GM12878 (cell line): ENCODE measurements around the gene CARS2. TPM values are rescaled to one million over a fixed set of nuclear protein-coding genes. Genes with fewer than 3 reads are reported as not detected.
"Not testable (repeated sequence)": the region's sequence is repeated elsewhere in the genome, so short reads cannot be mapped to it uniquely, and the experiment has no call there.

Experiments used
- ATAC-seq: fragments of 200-7000 bp; cut with Tn5 transposase; 3 replicates; pipeline ENCODE4 v1.9.1; 2020; ENCODE audit warnings: mild to moderate bottlenecking, moderate library complexity
- BruUV-seq: library from RNA; stranded (reverse); fragments of 400-500 nt; replicated peaks from 2 replicates; lab custom pipeline; 2021; lab: Mats Ljungman, UMichigan
- CTCF ChIA-PET: fragments of 300-600 bp; sonication (Branson Sonifier 250); formaldehyde crosslinking; extraction: SDS; loops from one replicate; lab custom pipeline; 2021; ENCODE audit warnings: inconsistent platforms; lab: Yijun Ruan, JAX
- POLR2A ChIA-PET: fragments of 350-600 bp; formaldehyde crosslinking; extraction: SDS; loops from one replicate; lab custom pipeline; 2021; ENCODE audit warnings: inconsistent platforms; lab: Charles Lee
- RAD21 ChIA-PET: fragments of 300-600 bp; sonication (Branson Sonifier 250); formaldehyde crosslinking; loops from one replicate; lab custom pipeline; 2023; ENCODE audit warnings: antibody characterized with exemption; ENCODE audit not compliant: unreplicated experiment; lab: Charles Lee
- SMC1A ChIA-PET: fragments of 300-600 bp; sonication (Branson Sonifier 250); formaldehyde crosslinking; loops from one replicate; lab custom pipeline; 2023; ENCODE audit not compliant: unreplicated experiment, uncharacterized antibody; lab: Charles Lee
- DNase-seq: peaks from one replicate; pipeline ENCODE4 v3.0.0-alpha.2; 2011; ENCODE audit warnings: low read depth, low spot score
- FAIRE-seq: peaks from 3 replicates; lab custom pipeline; 2011; peaks lifted over from hg19 to GRCh38; lab: Jason Lieb, UNC
- H2AFZ ChIP-seq: 2 replicates; pipeline ENCODE4 v1.6.0; 2011; ENCODE audit warnings: low read depth, low read length, control low read depth; ENCODE audit not compliant: control insufficient read depth
- H3K27ac ChIP-seq: 2 replicates; pipeline ENCODE4 v1.5.1; 2011; ENCODE audit warnings: control low read depth; ENCODE audit not compliant: control insufficient read depth, insufficient read depth
- H3K27me3 ChIP-seq, 2 experiments: replicated peaks in 1 of 2; 2 replicates each; pipeline versions ENCODE4 v1.6.0 to v1.6.1; 2011; ENCODE audit warnings: low read length in 1 of 2; ENCODE audit not compliant: control insufficient read depth in 2 of 2, insufficient read depth in 2 of 2
- H3K36me3 ChIP-seq, 2 experiments: 2 replicates each; pipeline ENCODE4 v1.5.1; 2011; ENCODE audit warnings: low read length in 1 of 2; ENCODE audit not compliant: control insufficient read depth in 2 of 2, insufficient read depth in 2 of 2
- H3K4me1 ChIP-seq: 2 replicates; pipeline ENCODE4 v1.6.1; 2011; ENCODE audit warnings: mild to moderate bottlenecking, low read length, moderate library complexity, mixed read lengths; ENCODE audit not compliant: control insufficient read depth, insufficient read depth
- H3K4me2 ChIP-seq: 2 replicates; pipeline ENCODE4 v1.6.0; 2011; ENCODE audit warnings: control low read depth; ENCODE audit not compliant: control insufficient read depth, insufficient read depth
- H3K4me3 ChIP-seq: fragments of 200-600 bp; sonication (generic); 2 replicates; pipeline ENCODE4 v1.5.1; 2016
- H3K79me2 ChIP-seq: 2 replicates; pipeline ENCODE4 v1.6.0; 2011; ENCODE audit warnings: low read length; ENCODE audit not compliant: control insufficient read depth, insufficient read depth
- H3K9ac ChIP-seq: 2 replicates; pipeline ENCODE4 v1.8.0; 2011; ENCODE audit warnings: low read length, control low read depth, mixed read lengths; ENCODE audit not compliant: control insufficient read depth, insufficient read depth
- H3K9me3 ChIP-seq: replicated peaks from 3 replicates; pipeline ENCODE4 v1.5.1; 2011; ENCODE audit warnings: mild to moderate bottlenecking, low read length; ENCODE audit not compliant: control insufficient read depth, insufficient read depth
- H4K20me1 ChIP-seq: 2 replicates; pipeline ENCODE4 v1.6.0; 2011; ENCODE audit not compliant: control insufficient read depth, insufficient read depth
- ATF2 ChIP-seq: IDR thresholded peaks from 2 replicates; pipeline ENCODE4 v1.6.1; 2012; ENCODE audit warnings: low read length, inconsistent platforms
- BCL11A ChIP-seq: IDR thresholded peaks from 2 replicates; pipeline ENCODE4 v1.6.1; 2011; ENCODE audit warnings: low read depth, low read length
- BHLHE40 ChIP-seq, 2 experiments: fragments of 450-650 bp in 1 of 2; IDR thresholded peaks; 2 replicates each; pipeline ENCODE4 v1.6.1; 2011 to 2017; ENCODE audit warnings: low read depth in 2 of 2, borderline replicate concordance in 1 of 2, improper control_type of control experiment in 1 of 2, low read length in 1 of 2, mild to moderate bottlenecking in 1 of 2
- CBFB ChIP-seq: IDR thresholded peaks from 2 replicates; pipeline ENCODE4 v1.6.1; 2016; ENCODE audit warnings: antibody characterized with exemption, low read depth
- CEBPB ChIP-seq, 2 experiments: fragments of 150-350 bp in 1 of 2; IDR thresholded peaks; 2 replicates each; pipeline ENCODE4 v1.6.1; 2012 to 2014; ENCODE audit warnings: low read depth in 2 of 2, low read length in 2 of 2, borderline replicate concordance in 1 of 2, inconsistent platforms in 1 of 2
- CREM ChIP-seq: IDR thresholded peaks from 2 replicates; pipeline ENCODE4 v1.6.1; 2014; ENCODE audit warnings: antibody characterized with exemption, low read depth
- DPF2 ChIP-seq: fragments of 450-650 bp; IDR thresholded peaks from 2 replicates; pipeline ENCODE4 v1.6.1; 2017; ENCODE audit warnings: mild to moderate bottlenecking
- EED ChIP-seq: sonication (generic); IDR thresholded peaks from 2 replicates; pipeline ENCODE4 v1.6.1; 2016; ENCODE audit warnings: antibody characterized with exemption, low read depth
- EP300 ChIP-seq, 2 experiments: fragments of 150-350 bp in 1 of 2; IDR thresholded peaks; 2 replicates each; pipeline ENCODE4 v1.6.1; 2011 to 2012; ENCODE audit warnings: low read depth in 2 of 2, low read length in 2 of 2, borderline replicate concordance in 1 of 2, improper control_type of control experiment in 1 of 2, inconsistent platforms in 1 of 2; ENCODE audit not compliant: control insufficient read depth in 1 of 2
- FOXK2 ChIP-seq: fragments of 450-650 bp; IDR thresholded peaks from 2 replicates; pipeline ENCODE4 v1.6.1; 2017; ENCODE audit warnings: mild to moderate bottlenecking, moderate library complexity
- HDGF ChIP-seq: fragments of 450-650 bp; IDR thresholded peaks from 2 replicates; pipeline ENCODE4 v1.6.1; 2016; ENCODE audit warnings: antibody characterized with exemption
- IRF4 ChIP-seq: IDR thresholded peaks from 2 replicates; pipeline ENCODE4 v1.6.1; 2011; ENCODE audit warnings: low read depth, low read length
- JUNB ChIP-seq: IDR thresholded peaks from 2 replicates; pipeline ENCODE4 v1.6.1; 2016; ENCODE audit warnings: antibody characterized with exemption, mild to moderate bottlenecking
- MEF2B ChIP-seq: fragments of 450-650 bp; IDR thresholded peaks from 2 replicates; pipeline ENCODE4 v1.6.1; 2018; ENCODE audit warnings: mild to moderate bottlenecking, moderate library complexity; ENCODE audit not compliant: partially characterized antibody, poor library complexity, severe bottlenecking
- MTA2 ChIP-seq: fragments of 450-650 bp; IDR thresholded peaks from 2 replicates; pipeline ENCODE4 v1.6.1; 2016; ENCODE audit warnings: low read depth, mild to moderate bottlenecking, moderate library complexity
- NBN ChIP-seq: fragments of 450-650 bp; IDR thresholded peaks from 2 replicates; pipeline ENCODE4 v1.6.1; 2016
- NFIC ChIP-seq: IDR thresholded peaks from 2 replicates; pipeline ENCODE4 v1.6.1; 2012; ENCODE audit warnings: low read depth, mild to moderate bottlenecking, inconsistent platforms, low read length, moderate library complexity
- RUNX3 ChIP-seq: IDR thresholded peaks from 2 replicates; pipeline ENCODE4 v1.6.1; 2012; ENCODE audit warnings: low read length, inconsistent platforms
- SMARCA5 ChIP-seq: fragments of 450-650 bp; IDR thresholded peaks from 2 replicates; pipeline ENCODE4 v1.6.1; 2017; ENCODE audit warnings: mild to moderate bottlenecking
- WGBS: methylation state at CpG from one replicate; pipeline ENCODE4 v1.1.6; 2016; ENCODE audit warnings: low lambda C conversion rate; ENCODE audit not compliant: insufficient replicate concordance, insufficient coverage; ENCODE audit errors: missing lambda C conversion rate; 5-methylcytosine and 5-hydroxymethylcytosine counted together
- in situ Hi-C: fragments of 300-500 bp; cut with MboI; formaldehyde crosslinking; loops from 9 replicates; pipeline ENCODE4 v1.14.3; 2018; ENCODE audit warnings: mixed read lengths
- intact Hi-C: fragments of 100-400 bp; cut with micrococcal nuclease; formaldehyde crosslinking; loops from one replicate; pipeline ENCODE4 v1.14.2; 2022; ENCODE audit not compliant: unreplicated experiment
- polyA plus RNA-seq, 11 experiments: library from polyadenylated mRNA; depleted of rRNA in 4 of 11; unstranded in 6 of 11; stranded (reverse) in 5 of 11; fragments of >200 nt; fragmentation: Nextera tagmentation in 4 of 11; fragmentation: Illumina TruSeq in 1 of 11; extraction: Ambion mirVana in 4 of 11; extraction: Trizol in 1 of 11; gene quantifications; 1 replicate in 1 of 11; 2 replicates in 10 of 11; pipeline versions ENCODE4 v1.2.1 to v1.2.3, GENCODE V29; 2011 to 2016; ENCODE audit warnings: inconsistent platforms in 2 of 11, missing spikeins in 2 of 11, low read depth in 1 of 11
- total RNA-seq, 4 experiments: library from RNA; depleted of rRNA in 3 of 4; stranded (reverse); fragments of >200 nt in 3 of 4; fragmentation: Illumina TruSeq in 1 of 4; extraction: Trizol in 1 of 4; gene quantifications; 2 replicates each; pipeline versions ENCODE4 v1.2.1 to v1.2.3, GENCODE V29; 2013 to 2021
- TF ChIP-seq, protein P1 (sequence below): fragments of 450-650 bp; IDR thresholded peaks from 2 replicates; pipeline ENCODE4 v1.6.1; 2017; ENCODE audit warnings: low read depth, mild to moderate bottlenecking, moderate library complexity

The CARS2 gene
- total and polyA plus RNA-seq, 10 of the 15 experiments (the other 5 are each of a cell fraction or from before 2014, with no cell fraction given), result 4.2 to 101 (median 61.5) TPM

DNA sequence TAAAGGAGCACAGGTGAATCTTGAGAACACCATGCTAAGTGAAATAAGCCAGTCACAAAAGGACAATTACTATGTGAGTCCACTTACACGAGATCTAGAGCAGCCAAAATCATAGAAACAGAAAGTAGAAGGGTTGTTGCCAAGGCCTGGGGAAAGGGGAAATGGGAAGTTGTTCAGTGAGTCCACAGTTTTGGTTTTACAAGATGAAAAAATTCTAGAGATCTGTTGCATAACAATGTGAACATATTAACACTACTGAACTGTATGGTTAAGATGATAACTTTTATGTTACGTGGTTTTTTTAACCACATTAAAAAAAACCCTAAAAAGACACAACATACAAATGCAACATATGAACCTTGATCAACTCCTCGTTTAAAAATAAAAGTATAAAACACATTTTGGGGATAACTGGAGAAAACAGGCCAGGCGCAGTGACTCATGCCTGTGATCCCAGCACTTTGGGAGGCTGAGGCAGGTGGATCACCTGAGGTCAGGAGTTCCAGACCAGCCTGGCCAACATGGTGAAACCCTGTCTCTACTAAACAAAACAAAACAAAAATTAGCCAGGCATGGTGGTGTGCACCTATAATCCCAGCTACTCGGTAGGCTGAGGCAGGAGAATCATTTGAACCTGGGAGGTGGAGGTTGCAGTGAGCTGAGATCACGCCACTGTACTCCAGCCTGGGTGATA is 47.6 kb downstream of the CARS2 start:
- H4K20me1 ChIP-seq, H3K9me3 ChIP-seq, H3K27me3 ChIP-seq, BruUV-seq, POLR2A ChIA-PET, H3K79me2 ChIP-seq, H2AFZ ChIP-seq, in situ Hi-C loops: not testable (repeated sequence)
- peak overlapping the region; percentile 67 for H3K4me2 ChIP-seq
- ChIA-PET CTCF (interaction anchor here (0.7 to 1.1 kb wide), 2 partner anchors 14 to 70 kb away, joined by 3 read pairs; no protein-coding TSS in a partner anchor), SMC1A (interaction anchor here (0.7 to 1.2 kb wide), 2 partner anchors 18 to 45 kb away, joined by 3 to 4 read pairs; no protein-coding TSS in a partner anchor), RAD21 (interaction anchor here (1.6 kb wide), 1 partner anchor 18 kb away, joined by 6 read pairs; no protein-coding TSS in a partner anchor)
- peaks cover 16% of the 10 kb centered on the region for H3K4me1 ChIP-seq
- H3K36me3 ChIP-seq, result peaks cover 12 to 14% of the 10 kb centered on the region in 2 experiments; a peak in 3 of 4 replicates
- intact Hi-C loops, result loop anchor here (1.0 kb wide), 1 partner anchor 18 kb away; no protein-coding TSS in a partner anchor
- peak overlapping the region; percentile 37; the same call in 1 of the 2 replicates for H3K4me3 ChIP-seq
- 46% methylated on average over 6 of the region's 6 CpGs for WGBS
- H3K27ac ChIP-seq, result peak overlapping the region; percentile 80
- ATAC-seq (peak; percentile 94), DNase-seq (peak; percentile 79), FAIRE-seq (peak; percentile 88)
- peak overlapping the region; percentile 13; the same call in 1 of the 2 replicates for H3K9ac ChIP-seq
- TF ChIP-seq CEBPB (IDR thresholded peaks at IDR 0.05; ENCODE audit: borderline replicate concordance in 1 of 2, low read depth in 2 of 2, low read length in 2 of 2) (0 out of 4 replicates have a peak, but pooled peaks of 1 of the 2 experiments have one; percentile 30), JUNB (0 out of 2 replicates have a peak, but pooled peaks have one; percentile 40), NFIC (peak; percentile 57; the same call in 1 of the 2 replicates), NBN (peak; percentile 57; the same call in 1 of the 2 replicates), ATF2 (peak; percentile 65), CBFB (peak; percentile 71), HDGF (0 out of 2 replicates have a peak, but pooled peaks have one; percentile 19), FOXK2 (peak; percentile 44; the same call in 1 of the 2 replicates), SMARCA5 (0 out of 2 replicates have a peak, but pooled peaks have one; percentile 17), BCL11A (peak; percentile 49; the same call in 1 of the 2 replicates), EP300 (IDR thresholded peaks at IDR 0.05; ENCODE audit: borderline replicate concordance in 1 of 2, control insufficient read depth in 1 of 2, low read depth in 2 of 2, low read length in 2 of 2) (peak in 1 of 2 experiments; percentile 36; a peak in 2 of 4 replicates), BHLHE40 (IDR thresholded peaks at IDR 0.05; ENCODE audit: borderline replicate concordance in 1 of 2, low read depth in 2 of 2, low read length in 1 of 2) (peak; percentile 25 to 43; a peak in 2 of 4 replicates), EED (peak; percentile 66), CREM (0 out of 2 replicates have a peak, but pooled peaks have one; percentile 23), MEF2B (peak; percentile 34), RUNX3 (peak; percentile 82), MTA2 (peak; percentile 62), IRF4 (0 out of 2 replicates have a peak, but pooled peaks have one; percentile 59), DPF2 (peak; percentile 37; the same call in 1 of the 2 replicates)
- TF ChIP-seq, protein P1, sequence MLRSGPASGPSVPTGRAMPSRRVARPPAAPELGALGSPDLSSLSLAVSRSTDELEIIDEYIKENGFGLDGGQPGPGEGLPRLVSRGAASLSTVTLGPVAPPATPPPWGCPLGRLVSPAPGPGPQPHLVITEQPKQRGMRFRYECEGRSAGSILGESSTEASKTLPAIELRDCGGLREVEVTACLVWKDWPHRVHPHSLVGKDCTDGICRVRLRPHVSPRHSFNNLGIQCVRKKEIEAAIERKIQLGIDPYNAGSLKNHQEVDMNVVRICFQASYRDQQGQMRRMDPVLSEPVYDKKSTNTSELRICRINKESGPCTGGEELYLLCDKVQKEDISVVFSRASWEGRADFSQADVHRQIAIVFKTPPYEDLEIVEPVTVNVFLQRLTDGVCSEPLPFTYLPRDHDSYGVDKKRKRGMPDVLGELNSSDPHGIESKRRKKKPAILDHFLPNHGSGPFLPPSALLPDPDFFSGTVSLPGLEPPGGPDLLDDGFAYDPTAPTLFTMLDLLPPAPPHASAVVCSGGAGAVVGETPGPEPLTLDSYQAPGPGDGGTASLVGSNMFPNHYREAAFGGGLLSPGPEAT, result peak; percentile 59; the same call in 1 of the 2 replicates
